Upper lobe of left lung (tissue), 6 donors: Measurements from ENCODE around the gene TRMT2B. TPM values are rescaled to one million over a fixed set of nuclear protein-coding genes. Genes with fewer than 3 reads are reported as not detected.
A peak's percentile ranks its signal among the peaks of the same experiment; 100 is the strongest.
"Not testable (repeated sequence)": the region's sequence is repeated elsewhere in the genome, so short reads cannot be mapped to it uniquely, and the experiment has no call there.

ENCODE experiments used
- ATAC-seq, 2 donors: fragments of 200-7000 bp; cut with Tn5 transposase; one replicate each; pipeline ENCODE4 v1.9.1; 2022; ENCODE audit warnings: mild to moderate bottlenecking in 2 of 2, moderate library complexity in 2 of 2; ENCODE audit not compliant: low FRiP score in 2 of 2
- DNase-seq, 2 donors: peaks; one replicate each; pipeline ENCODE4 v3.0.0-alpha.2; 2019 to 2020
- H3K27ac ChIP-seq, 4 donors: fragments of 200-600 bp; sonication (generic); one replicate each; pipeline ENCODE4 v1.5.1; 2016 to 2019
- H3K27me3 ChIP-seq, 4 donors: fragments of 200-600 bp; sonication (generic); one replicate each; pipeline ENCODE4 v1.5.1; 2017 to 2019
- H3K36me3 ChIP-seq, 4 donors: fragments of 200-600 bp; sonication (generic); one replicate each; pipeline ENCODE4 v1.5.1; 2016 to 2019
- H3K4me1 ChIP-seq, 4 donors: fragments of 200-600 bp; sonication (generic); one replicate each; pipeline ENCODE4 v1.5.1; 2018 to 2019
- H3K4me3 ChIP-seq, 4 donors: fragments of 200-600 bp; sonication (generic); one replicate each; pipeline ENCODE4 v1.5.1; 2017 to 2019; ENCODE audit warnings: mild to moderate bottlenecking in 2 of 4, moderate library complexity in 1 of 4
- H3K9me3 ChIP-seq, 4 donors: fragments of 200-600 bp; sonication (generic); one replicate each; pipeline ENCODE4 v1.5.1; 2018 to 2019
- EP300 ChIP-seq, 4 donors: sonication (generic); formaldehyde crosslinking; IDR thresholded peaks; one replicate each; pipeline ENCODE4 v1.5.1; 2017; ENCODE audit warnings: antibody characterized with exemption in 4 of 4, control low read depth in 2 of 4
- POLR2A ChIP-seq, 4 donors: fragments of 450-650 bp; IDR thresholded peaks; one replicate each; pipeline ENCODE4 v1.5.1; 2016 to 2017; ENCODE audit warnings: antibody characterized with exemption in 4 of 4, mild to moderate bottlenecking in 2 of 4
- POLR2AphosphoS5 ChIP-seq, 2 donors: sonication (generic); formaldehyde crosslinking; IDR thresholded peaks; one replicate each; pipeline ENCODE4 v1.5.1; 2017; ENCODE audit warnings: antibody characterized with exemption in 2 of 2
- WGBS, 2 donors: methylation state at CpG; one replicate each; pipeline ENCODE4 v1.1.5; 2017 to 2018; 5-methylcytosine and 5-hydroxymethylcytosine counted together
- total RNA-seq, 6 donors: library from RNA; depleted of rRNA in 4 of 6; stranded (reverse); fragments of >200 nt in 4 of 6; gene quantifications; one replicate each; pipeline versions ENCODE4 v1.1.0 to v1.2.1, GENCODE V29; 2016 to 2021
- TF ChIP-seq, protein P1 (sequence below), 6 experiments: fragments of 450-650 bp in 4 of 6; fragments of 200-600 bp in 2 of 6; sonication (generic) in 2 of 6; IDR thresholded peaks; one replicate each; pipeline ENCODE4 v1.5.1; 2016 to 2019; ENCODE audit warnings: antibody characterized with exemption in 6 of 6
- donor health status: DM: no; HTN: no; CAD: no; lungs with moderate emphysema.
- donor health status: DM: no; HTN: yes; CAD: no; lungs with severe emphysema.

TRMT2B gene
- total RNA-seq, 6 donors from 2014 or later: 11.4 to 32.5 (median 19.9) TPM

DNA sequence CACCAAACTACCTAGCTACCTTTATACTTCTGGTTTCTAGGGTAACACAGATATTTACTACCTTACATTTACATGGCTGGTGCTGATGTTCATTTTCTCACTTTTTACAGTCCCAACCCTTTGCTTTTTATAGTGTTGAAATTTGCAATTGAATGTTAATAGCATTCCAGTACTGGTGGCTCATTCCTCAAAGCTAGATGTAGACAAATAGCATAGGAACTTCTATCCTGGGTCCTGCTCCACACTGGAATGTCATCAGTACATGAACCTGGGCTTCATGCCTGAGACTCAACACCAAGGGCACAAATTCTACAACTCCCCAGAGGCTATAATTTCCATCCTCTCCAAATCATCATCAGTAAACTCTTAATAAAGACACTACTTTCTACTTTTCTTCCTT is 10.3 kb upstream of the TRMT2B start:
- DNase-seq (no peak), ATAC-seq (no peak)
- H3K27me3 ChIP-seq: no peaks in the 10 kb centered on the region
- H3K27ac ChIP-seq: no peak overlapping the region
- H3K4me1 ChIP-seq: no peaks in the 10 kb centered on the region
- H3K36me3 ChIP-seq: no peaks in the 10 kb centered on the region
- TF ChIP-seq POLR2AphosphoS5 (IDR thresholded peaks at IDR 0.05) (no peak), POLR2A (IDR thresholded peaks at IDR 0.05) (no peak), EP300 (IDR thresholded peaks at IDR 0.05) (no peak)
- TF ChIP-seq, protein P1, sequence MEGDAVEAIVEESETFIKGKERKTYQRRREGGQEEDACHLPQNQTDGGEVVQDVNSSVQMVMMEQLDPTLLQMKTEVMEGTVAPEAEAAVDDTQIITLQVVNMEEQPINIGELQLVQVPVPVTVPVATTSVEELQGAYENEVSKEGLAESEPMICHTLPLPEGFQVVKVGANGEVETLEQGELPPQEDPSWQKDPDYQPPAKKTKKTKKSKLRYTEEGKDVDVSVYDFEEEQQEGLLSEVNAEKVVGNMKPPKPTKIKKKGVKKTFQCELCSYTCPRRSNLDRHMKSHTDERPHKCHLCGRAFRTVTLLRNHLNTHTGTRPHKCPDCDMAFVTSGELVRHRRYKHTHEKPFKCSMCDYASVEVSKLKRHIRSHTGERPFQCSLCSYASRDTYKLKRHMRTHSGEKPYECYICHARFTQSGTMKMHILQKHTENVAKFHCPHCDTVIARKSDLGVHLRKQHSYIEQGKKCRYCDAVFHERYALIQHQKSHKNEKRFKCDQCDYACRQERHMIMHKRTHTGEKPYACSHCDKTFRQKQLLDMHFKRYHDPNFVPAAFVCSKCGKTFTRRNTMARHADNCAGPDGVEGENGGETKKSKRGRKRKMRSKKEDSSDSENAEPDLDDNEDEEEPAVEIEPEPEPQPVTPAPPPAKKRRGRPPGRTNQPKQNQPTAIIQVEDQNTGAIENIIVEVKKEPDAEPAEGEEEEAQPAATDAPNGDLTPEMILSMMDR (IDR thresholded peaks at IDR 0.05): no peak
- no peaks in the 10 kb centered on the region for H3K9me3 ChIP-seq
- no peak overlapping the region for H3K4me3 ChIP-seq

GRCh38 chrX:101057093-101057714 is 5.3 kb upstream of the TRMT2B start:
- H3K27ac ChIP-seq: no peak overlapping the region
- no peak for ATAC-seq
- 64 to 71% methylated on average over 3 of the region's 3 CpGs for WGBS, 2 donors

GRCh38 chrX:101056551-101056950 is 4.6 kb upstream of the TRMT2B start:
- H3K27me3 ChIP-seq, H3K27ac ChIP-seq, H3K36me3 ChIP-seq, DNase-seq, H3K4me3 ChIP-seq, ATAC-seq, H3K9me3 ChIP-seq, H3K4me1 ChIP-seq: not testable (repeated sequence)
- 79 to 93% methylated on average over 3 to 4 of the region's 4 CpGs for WGBS, 2 donors

More at GRCh38 chrX:101057093-101057714, 5.3 kb upstream of the TRMT2B start:
- H3K36me3 ChIP-seq: no peaks in the 10 kb centered on the region
- H3K4me1 ChIP-seq: no peaks in the 10 kb centered on the region
- no peak for DNase-seq
- H3K9me3 ChIP-seq: no peaks in the 10 kb centered on the region
- TF ChIP-seq EP300 (IDR thresholded peaks at IDR 0.05) (no peak), POLR2A (IDR thresholded peaks at IDR 0.05) (no peak), POLR2AphosphoS5 (IDR thresholded peaks at IDR 0.05) (no peak)
- TF ChIP-seq, protein P1 (IDR thresholded peaks at IDR 0.05): no peak
- no peaks in the 10 kb centered on the region for H3K27me3 ChIP-seq
- no peak overlapping the region for H3K4me3 ChIP-seq

GRCh38 chrX:101051153-101051548 is 760 bp downstream of the TRMT2B start:
- no peak for DNase-seq
- ATAC-seq: peak in 1 of 2 donors; percentile 6
- H3K27me3 ChIP-seq: no peaks in the 10 kb centered on the region
- H3K4me1 ChIP-seq: peaks cover 0 to 4% (median 0%) of the 10 kb centered on the region in 4 donors
- peak overlapping the region; percentile 86 to 90 (median 90) for H3K27ac ChIP-seq
- H3K9me3 ChIP-seq: no peaks in the 10 kb centered on the region
- no peaks in the 10 kb centered on the region for H3K36me3 ChIP-seq
- TF ChIP-seq EP300 (IDR thresholded peaks at IDR 0.05): no peak
- TF ChIP-seq, protein P1 (IDR thresholded peaks at IDR 0.05): no peak
- no peak for TF ChIP-seq POLR2AphosphoS5 (IDR thresholded peaks at IDR 0.05)
- no peak for TF ChIP-seq POLR2A (IDR thresholded peaks at IDR 0.05)
- WGBS, 2 donors: 23 to 25% methylated on average over 5 of the region's 5 CpGs
- peak overlapping the region; percentile 41 to 69 (median 58) for H3K4me3 ChIP-seq

- DNase-seq (no peak), ATAC-seq (no peak)
- Histone ChIP-seq H3K4me1 (no peaks in the 10 kb centered on the region), H3K9me3 (no peaks in the 10 kb centered on the region), H3K36me3 (peaks cover 0 to 32% (median 6%) of the 10 kb centered on the region in 4 donors), H3K27ac (no peak overlapping the region), H3K4me3 (no peak overlapping the region), H3K27me3 (no peaks in the 10 kb centered on the region)
- TF ChIP-seq, protein P1 (IDR thresholded peaks at IDR 0.05): no peak
- TF ChIP-seq POLR2AphosphoS5 (IDR thresholded peaks at IDR 0.05): no peak
- no peak for TF ChIP-seq EP300 (IDR thresholded peaks at IDR 0.05)
- no peak for TF ChIP-seq POLR2A (IDR thresholded peaks at IDR 0.05)
- 71 to 96% methylated on average over 4 of the region's 4 CpGs for WGBS, 2 donors
Observed at GRCh38 chrX:101040197-101040596, 11.7 kb downstream of the TRMT2B start.
